Stromal cell of bone marrow (primary cell): ENCODE results near the gene SHC2.

Experiments used
- DNase-seq: peaks from one replicate; pipeline ENCODE4 v3.0.0-alpha.2; 2012; ENCODE audit warnings: low read depth

The SHC2 gene

GRCh38 chr19:372306-372890 lies 88.4 kb downstream of the SHC2 start:
- DNase-seq, result peak; percentile 8

GRCh38 chr19:371501-372168 lies 89.2 kb downstream of the SHC2 start:
- DNase-seq, result no peak

GRCh38 chr19:370641-371330 lies 90.0 kb downstream of the SHC2 start:
- no peak for DNase-seq

- no peak for DNase-seq
These were observed 91.0 kb downstream of the SHC2 start for GRCh38 chr19:369876-370275.

GRCh38 chr19:369256-369655 lies 91.6 kb downstream of the SHC2 start:
- DNase-seq, result no peak

- DNase-seq, result no peak
These were observed 92.2 kb downstream of the SHC2 start for GRCh38 chr19:368630-369024.

GRCh38 chr19:367963-368629 lies 92.7 kb downstream of the SHC2 start:
- no peak for DNase-seq

- DNase-seq, result no peak
These were observed 93.3 kb downstream of the SHC2 start for GRCh38 chr19:367561-367960.

- DNase-seq, result no peak
These were observed 93.9 kb downstream of the SHC2 start for GRCh38 chr19:366951-367350.
